ENCODE data around the gene SLFN12.
"Not testable (repeated sequence)": the region's sequence is repeated elsewhere in the genome, so short reads cannot be mapped to it uniquely, and the experiment has no call there.

The SLFN12 gene

GRCh38 chr17:35407531-35407930, 24.8 kb downstream of the SLFN12 start:
- no peak for DNase-seq

DNA sequence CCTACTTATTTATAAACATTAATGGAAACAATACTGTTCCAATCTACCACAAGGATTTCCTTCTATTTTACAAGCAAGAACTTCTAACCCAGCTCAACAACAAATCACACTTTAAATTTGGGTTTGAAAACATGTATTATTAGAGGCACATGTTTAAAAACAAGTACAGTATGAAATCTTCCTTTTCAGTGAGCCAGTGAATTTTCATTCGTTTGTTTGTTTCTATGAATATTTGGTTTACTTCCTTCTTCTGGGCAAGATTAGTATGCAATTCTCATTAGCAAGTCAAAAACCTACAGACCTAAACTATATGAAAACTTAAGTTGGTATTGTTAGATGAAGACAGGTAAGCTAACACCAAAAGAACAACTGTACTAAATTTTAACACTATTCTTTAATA, 25.7 kb downstream of the SLFN12 start:
- no peak for DNase-seq

- DNase-seq: no peak
Observed at GRCh38 chr17:35404360-35404759, 27.9 kb downstream of the SLFN12 start.

DNA sequence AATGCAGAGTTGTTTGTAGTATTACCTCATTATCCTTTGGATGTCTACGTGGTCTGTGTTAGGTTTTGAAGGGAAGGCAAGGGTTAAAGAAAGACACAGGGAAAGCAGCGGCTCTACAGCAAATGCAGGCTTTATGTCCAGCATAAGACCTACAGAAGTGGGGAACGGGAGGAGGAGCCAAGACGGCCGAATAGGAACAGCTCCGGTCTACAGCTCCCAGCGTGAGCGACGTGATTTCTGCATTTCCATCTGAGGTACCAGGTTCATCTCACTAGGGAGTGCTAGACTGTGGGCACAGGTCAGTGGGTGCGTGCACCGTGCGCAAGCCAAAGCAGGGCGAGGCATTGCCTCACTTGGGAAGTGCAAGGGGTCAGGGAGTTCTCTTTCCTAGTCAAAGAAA, 38.5 kb downstream of the SLFN12 start:
- not testable (repeated sequence) for DNase-seq

DNA sequence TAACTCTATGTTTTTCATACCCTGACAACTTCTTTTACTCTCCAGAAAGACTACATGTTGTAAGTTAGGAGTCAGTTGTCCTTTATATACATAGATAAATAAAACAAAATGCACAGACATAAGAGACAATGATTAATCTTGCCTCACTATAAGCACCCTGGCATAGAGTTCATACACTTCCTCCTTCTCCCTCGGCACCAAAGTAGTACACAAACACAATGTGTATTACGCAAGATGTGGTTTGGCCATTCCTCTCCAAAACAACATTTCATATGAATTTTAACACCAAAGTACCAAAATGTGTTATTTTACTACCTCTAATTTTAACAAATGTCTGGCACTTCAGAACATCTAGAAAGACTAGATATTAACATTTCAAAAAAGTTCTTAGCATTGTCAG, 41.6 kb downstream of the SLFN12 start:
- no peak for DNase-seq

DNA sequence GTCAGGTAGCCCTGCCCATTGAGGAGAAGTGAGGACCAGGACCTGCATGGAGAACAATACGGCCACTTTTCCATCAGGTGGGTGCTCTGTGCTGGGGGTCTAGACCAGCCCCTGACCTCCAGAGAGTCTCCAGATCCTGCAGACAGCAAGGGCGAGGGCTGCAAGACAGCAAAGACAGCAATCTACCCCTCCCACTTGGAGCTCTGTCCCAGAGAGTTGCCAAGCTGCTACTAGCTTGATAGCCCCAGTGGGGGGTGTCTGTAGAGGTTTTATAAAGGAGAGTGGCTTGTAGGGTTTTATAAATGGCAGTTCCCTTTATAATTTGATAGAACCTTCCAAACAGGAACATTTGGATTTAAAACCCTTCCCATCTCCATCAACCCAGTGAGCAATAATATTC, 42.1 kb downstream of the SLFN12 start:
- no peak for DNase-seq

DNA sequence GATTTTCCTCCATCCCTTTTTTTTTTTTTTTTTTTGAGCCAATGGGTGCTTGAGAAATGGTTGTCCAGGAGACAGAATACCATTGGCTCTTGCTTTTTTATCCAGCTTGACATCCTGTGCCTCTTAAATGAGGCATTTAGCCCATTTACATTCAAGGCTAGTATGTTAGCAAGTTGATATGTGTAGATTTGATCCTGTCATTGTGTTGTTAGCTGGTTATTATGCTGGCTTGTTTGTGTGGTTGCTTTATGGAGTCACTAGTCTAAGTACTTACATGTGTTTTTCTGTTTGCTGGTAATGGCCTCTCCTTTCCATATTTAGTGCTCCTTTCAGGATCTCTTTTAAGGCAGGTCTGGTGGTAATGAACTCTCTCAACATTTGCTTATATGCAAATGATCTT, 44.8 kb downstream of the SLFN12 start:
- DNase-seq: no peak

- no peak for DNase-seq
Observed at GRCh38 chr17:35377706-35378105, 54.6 kb downstream of the SLFN12 start.

- no peak for DNase-seq
Observed at GRCh38 chr17:35377068-35377467, 55.2 kb downstream of the SLFN12 start.

GRCh38 chr17:35376245-35376644, 56.1 kb downstream of the SLFN12 start:
- no peak for DNase-seq

DNA sequence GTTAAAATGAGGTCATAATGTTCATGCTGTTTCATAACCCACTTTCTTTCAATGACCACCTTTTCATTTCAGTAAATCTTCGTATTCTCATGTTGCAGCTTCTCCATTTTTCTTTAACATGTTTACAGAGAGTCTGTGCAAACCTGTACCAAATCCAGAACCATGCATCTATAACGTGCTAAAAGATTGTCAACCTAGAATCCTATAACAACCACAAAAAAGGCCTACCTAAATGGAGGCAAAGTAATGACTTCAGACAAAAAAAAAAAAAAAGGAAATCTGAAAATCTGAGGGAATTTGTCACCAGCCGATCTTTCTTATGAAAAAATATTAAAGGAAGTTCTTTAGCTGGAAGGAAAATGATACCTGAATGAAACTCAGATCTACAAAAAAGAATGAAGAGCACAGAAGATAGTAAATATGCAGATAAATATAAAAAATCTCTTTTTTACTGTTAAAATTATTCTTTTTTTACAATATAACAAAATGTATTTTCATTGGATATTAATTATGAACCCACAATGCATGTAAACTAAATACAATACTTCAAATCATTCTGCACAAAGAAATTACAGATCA, 57.4 kb downstream of the SLFN12 start:
- no peak for DNase-seq

DNA sequence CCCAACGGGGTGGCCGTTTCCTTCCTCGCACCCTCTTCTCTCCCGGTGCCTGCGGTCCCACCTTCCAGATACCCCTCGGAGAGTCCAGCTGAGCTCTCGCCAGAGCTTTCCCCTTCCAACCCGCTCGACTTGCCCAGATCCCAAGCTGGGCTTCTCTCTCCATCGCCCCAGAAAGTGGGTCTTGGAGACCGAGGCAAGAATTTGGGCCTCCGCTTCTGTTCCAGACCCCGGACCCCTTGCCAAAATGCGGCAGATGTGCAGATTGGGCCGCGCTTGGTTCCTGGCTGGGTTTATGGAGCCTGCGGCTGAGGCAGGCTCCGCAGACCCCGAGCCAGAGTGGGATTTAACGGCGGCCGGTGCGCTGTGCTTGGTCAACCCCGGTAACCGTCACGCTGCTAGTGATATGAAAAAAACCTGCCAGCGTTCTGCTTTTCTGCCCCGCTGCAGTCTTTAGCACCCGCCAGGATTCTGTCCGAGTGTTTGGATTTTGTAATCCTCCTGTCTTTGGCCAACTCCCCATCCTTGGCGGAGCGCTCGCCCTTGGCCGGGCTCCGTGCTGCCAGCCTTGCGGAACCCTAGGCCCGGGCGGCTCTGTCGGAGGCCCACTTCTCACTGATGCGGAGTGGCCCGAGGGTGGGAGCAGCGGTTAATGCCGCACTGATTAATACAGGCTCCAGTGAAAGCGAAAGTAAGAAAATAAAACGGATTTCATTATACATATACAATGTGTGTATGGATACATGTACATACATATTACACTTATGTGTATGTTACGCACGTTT, 58.1 kb downstream of the SLFN12 start:
- DNase-seq: peak; percentile 26

DNA sequence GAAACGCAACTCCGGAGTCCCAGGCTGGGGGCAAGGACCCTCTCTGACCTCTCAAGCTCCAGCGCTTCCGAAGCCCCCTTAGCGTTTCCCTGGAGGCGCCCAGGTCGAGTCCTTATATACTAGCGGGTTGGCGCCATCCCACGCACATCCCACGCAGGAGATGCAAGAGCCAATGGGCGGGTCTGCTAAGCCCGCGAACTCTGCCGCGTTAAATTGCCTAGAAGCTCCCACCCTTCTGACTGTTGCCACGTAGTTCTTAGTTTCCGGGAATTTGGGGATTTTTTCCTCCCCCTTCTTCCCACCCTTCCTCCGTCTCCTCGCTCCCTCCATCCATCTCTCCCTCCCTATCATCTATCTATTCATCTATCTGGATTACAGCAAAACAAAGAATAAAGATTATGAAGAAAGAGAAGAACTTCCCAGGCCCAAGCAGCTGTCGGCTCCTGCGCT, 58.7 kb downstream of the SLFN12 start, which contains the start of gene SLFN11:
Gene SLFN11 (minus strand): TSS at position 88 of the 450 bp plus-strand sequence. CDS start 9,814 bp downstream, outside the sequence.
- DNase-seq: peak; percentile 69

DNA sequence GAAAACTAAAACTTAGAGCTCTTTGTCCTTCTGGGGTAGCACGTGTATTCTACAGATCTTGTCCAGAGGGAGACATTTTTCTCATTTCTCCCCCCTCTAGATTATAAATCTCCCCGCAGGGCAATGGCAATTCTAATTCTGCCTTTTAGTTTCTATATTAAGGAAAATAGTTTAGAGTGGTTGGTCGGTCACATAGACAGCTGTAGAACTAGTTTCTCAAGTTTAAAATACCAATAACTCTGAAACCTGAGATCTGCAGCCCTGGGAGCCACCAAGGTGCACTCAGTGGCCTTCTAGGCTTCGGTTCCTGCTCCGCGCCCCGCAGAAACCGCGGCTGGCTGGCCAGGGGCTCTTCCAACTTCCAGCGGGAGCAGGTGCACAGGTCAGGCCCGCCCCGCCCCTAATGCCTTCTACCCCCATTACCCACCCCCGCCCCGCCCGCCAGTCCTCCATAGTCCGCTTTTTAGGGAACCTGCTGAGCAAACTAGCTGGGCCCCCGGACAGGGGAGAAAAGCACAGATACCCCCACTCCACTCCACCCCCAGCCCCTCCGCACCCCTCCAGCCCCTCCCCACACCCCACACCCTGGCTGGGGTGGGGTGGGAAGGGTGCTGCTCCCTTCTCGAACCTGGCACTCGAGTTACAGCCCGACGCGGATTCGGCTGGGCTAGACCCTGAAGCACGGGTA, 59.3 kb downstream of the SLFN12 start:
- peak; percentile 4 for DNase-seq

DNA sequence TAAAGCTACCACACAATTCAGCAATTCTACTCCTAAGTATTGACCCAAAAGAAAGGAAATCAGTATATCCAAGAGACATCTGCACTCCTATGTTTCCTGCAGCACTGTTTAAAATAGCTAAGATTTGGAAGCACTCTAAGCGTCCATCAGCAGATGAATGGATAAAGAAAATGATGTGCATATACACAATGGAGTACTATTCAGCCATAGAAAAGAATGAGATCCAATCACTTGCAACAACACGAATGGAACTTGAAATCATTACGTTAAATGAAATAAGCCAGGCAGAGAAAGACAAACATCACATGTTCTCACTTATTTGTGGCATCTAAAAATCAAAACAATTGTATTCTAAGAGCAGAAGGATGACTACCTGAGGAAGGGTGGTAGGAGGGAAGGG, 60.4 kb downstream of the SLFN12 start:
- DNase-seq: no peak

- DNase-seq: no peak
Observed at GRCh38 chr17:35368081-35368830, 64.0 kb downstream of the SLFN12 start.

DNA sequence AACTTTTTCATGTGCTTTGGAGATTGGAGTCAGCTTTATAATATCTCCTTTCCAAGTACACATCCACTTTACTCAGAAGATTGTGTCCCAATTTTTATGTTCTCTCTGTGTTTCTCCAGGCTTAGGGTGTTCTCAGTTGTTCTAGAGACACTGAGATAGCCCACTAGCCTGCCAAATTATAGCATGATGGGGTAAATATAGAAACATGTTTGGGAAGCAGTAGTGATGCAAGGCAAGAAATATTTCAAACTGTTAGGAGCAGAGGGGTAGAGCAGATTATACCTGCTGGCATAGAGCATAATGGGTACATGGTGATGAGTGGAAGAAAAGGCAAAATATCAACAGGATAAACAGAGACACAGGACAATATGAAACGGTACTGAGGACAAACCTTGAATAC, 71.3 kb downstream of the SLFN12 start:
- DNase-seq: no peak
